Glutamatergic neuron (in vitro differentiated cells): Measurements from ENCODE around the gene UST. TPM values are rescaled to one million over a fixed set of nuclear protein-coding genes. Genes with fewer than 3 reads are reported as not detected.

ENCODE experiments used
- DNase-seq: peaks from one replicate; pipeline ENCODE4 v3.0.0; 2022
- H3K27ac Mint-ChIP-seq: one replicate; pipeline ENCODE4 v1.8.0; 2020; ENCODE audit warnings: mild to moderate bottlenecking, mixed read lengths, inconsistent platforms; ENCODE audit not compliant: unreplicated experiment
- H3K27me3 Mint-ChIP-seq: one replicate; pipeline ENCODE4 v1.8.0; 2020; ENCODE audit warnings: mild to moderate bottlenecking, moderate library complexity, mixed read lengths, inconsistent platforms; ENCODE audit not compliant: unreplicated experiment
- H3K36me3 Mint-ChIP-seq: one replicate; pipeline ENCODE4 v1.8.0; 2020; ENCODE audit warnings: mild to moderate bottlenecking, mixed read lengths, inconsistent platforms; ENCODE audit not compliant: unreplicated experiment
- H3K4me1 Mint-ChIP-seq: one replicate; pipeline ENCODE4 v1.8.0; 2020; ENCODE audit warnings: mild to moderate bottlenecking, low read depth, mixed read lengths, inconsistent platforms; ENCODE audit not compliant: unreplicated experiment
- H3K4me3 Mint-ChIP-seq: one replicate; pipeline ENCODE4 v1.8.0; 2020; ENCODE audit warnings: mild to moderate bottlenecking, mixed read lengths, inconsistent platforms; ENCODE audit not compliant: unreplicated experiment
- H3K9me3 Mint-ChIP-seq: one replicate; pipeline ENCODE4 v1.8.0; 2020; ENCODE audit warnings: mild to moderate bottlenecking, moderate library complexity, mixed read lengths, inconsistent platforms; ENCODE audit not compliant: unreplicated experiment
- total RNA-seq: library from RNA; stranded (reverse); fragmentation: NEBNext Ultra II Directional; extraction: Animal tissue kit (Norgen Biotek cat#: 25700); gene quantifications from one replicate; pipeline ENCODE4 v1.2.1, GENCODE V29; 2021; ENCODE audit not compliant: unreplicated experiment
- TF ChIP-seq, protein P1 (sequence below): fragments of 200-600 bp; sonication (generic); IDR thresholded peaks from one replicate; pipeline ENCODE4 v1.5.0; 2021; ENCODE audit not compliant: partially characterized antibody, unreplicated experiment

Gene UST
- total RNA-seq, 1 donor from 2014 or later: 11.2 TPM

DNA sequence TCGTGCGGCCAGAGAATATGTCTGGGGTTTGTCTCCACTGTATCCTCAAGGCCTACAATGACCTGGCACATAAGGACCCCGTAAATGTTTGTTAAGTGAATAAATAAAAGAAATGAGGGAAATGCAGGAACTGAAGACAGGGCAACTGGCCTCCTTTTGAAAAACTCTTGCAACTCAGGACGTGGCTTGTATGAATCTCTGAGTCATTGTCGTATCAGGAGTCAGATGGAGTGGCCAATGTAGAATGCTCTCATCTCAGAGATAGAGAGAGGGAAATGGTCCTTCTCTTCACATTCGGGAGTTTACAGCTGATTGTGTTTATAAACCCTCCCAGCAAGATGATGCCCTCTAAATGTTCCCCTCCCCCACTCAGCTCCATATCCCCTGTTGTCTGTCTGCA, 57.1 kb downstream of the UST start:
- TF ChIP-seq, protein P1, sequence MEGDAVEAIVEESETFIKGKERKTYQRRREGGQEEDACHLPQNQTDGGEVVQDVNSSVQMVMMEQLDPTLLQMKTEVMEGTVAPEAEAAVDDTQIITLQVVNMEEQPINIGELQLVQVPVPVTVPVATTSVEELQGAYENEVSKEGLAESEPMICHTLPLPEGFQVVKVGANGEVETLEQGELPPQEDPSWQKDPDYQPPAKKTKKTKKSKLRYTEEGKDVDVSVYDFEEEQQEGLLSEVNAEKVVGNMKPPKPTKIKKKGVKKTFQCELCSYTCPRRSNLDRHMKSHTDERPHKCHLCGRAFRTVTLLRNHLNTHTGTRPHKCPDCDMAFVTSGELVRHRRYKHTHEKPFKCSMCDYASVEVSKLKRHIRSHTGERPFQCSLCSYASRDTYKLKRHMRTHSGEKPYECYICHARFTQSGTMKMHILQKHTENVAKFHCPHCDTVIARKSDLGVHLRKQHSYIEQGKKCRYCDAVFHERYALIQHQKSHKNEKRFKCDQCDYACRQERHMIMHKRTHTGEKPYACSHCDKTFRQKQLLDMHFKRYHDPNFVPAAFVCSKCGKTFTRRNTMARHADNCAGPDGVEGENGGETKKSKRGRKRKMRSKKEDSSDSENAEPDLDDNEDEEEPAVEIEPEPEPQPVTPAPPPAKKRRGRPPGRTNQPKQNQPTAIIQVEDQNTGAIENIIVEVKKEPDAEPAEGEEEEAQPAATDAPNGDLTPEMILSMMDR: no peak
- H3K27me3 Mint-ChIP-seq: no peaks in the 10 kb centered on the region
- no peak for DNase-seq
- no peak overlapping the region for H3K4me3 Mint-ChIP-seq
- peaks cover 8% of the 10 kb centered on the region for H3K4me1 Mint-ChIP-seq
- H3K27ac Mint-ChIP-seq: no peak overlapping the region
- peaks cover 1% of the 10 kb centered on the region for H3K9me3 Mint-ChIP-seq
- no peaks in the 10 kb centered on the region for H3K36me3 Mint-ChIP-seq

DNA sequence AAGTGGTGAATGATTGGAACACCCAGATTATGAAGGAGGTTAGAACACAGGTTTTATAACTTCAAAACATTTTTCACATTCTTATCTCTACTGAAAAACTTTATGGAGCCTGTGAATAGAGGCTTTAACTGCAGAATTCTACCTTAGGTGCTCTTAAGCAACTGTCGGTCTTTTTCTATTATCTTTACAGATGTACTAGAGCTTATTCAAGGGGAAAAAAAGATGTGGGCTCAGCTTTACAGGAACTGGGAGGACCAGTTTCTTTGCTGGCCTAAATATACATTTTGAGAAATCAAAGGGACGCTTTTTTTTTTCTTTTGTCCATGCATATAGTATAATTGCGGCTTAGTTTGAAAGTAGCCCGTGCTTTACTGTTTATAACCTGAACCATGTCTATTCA, 58.9 kb downstream of the UST start:
- Mint-ChIP-seq H3K27ac (no peak overlapping the region), H3K4me3 (no peak overlapping the region), H3K36me3 (no peaks in the 10 kb centered on the region), H3K9me3 (peaks cover 1% of the 10 kb centered on the region), H3K27me3 (no peaks in the 10 kb centered on the region), H3K4me1 (peaks cover 14% of the 10 kb centered on the region)
- DNase-seq: no peak
- TF ChIP-seq, protein P1: no peak

DNA sequence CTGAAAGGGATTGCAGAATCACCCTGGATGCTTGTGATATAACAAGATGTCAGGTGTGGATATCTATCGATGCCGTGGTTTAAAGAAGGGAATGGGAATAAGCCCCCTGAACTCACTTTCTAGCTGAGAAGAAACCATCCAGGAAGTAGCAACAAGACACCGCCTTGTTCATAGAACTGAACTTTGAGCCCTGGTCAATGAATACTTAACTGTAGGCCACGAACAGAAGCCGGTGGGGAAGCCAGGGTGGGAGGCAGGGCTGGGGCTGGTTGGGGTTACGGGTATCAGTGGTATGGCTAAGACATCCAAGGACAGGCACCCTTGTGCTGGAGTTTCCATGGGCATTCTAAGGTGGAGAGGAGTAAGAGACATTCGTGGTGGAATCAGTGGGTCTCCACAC, 61.0 kb downstream of the UST start:
- peaks cover 4% of the 10 kb centered on the region for H3K36me3 Mint-ChIP-seq
- no peak overlapping the region for H3K27ac Mint-ChIP-seq
- TF ChIP-seq, protein P1: no peak
- H3K9me3 Mint-ChIP-seq: peaks cover 6% of the 10 kb centered on the region
- peaks cover 5% of the 10 kb centered on the region for H3K27me3 Mint-ChIP-seq
- no peak for DNase-seq
- H3K4me3 Mint-ChIP-seq: no peak overlapping the region
- peaks cover 27% of the 10 kb centered on the region for H3K4me1 Mint-ChIP-seq

DNA sequence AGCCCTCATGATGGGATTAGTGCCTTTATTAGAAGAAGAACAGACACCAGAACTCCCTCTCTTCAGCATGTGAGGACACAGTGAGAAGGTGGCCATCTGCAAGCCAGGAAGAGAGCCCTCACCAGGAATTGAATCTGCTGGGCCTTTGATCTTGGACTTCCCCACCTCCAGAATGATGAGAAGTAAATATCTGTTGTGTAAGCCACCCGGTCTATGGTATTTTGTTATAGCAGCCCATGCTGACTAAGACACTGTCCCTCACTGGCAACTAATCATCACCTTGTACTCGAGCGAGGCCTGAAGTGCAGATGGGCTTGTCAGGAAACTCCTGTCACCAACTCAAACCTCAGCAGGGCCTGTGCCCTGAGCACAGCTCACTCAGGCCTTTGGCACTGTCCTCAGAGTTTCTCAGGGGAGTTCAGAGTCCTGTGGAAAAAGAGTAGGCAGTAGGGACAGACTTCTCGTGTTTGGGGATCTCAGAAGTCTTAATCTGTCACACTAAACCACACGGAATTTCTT, 62.0 kb downstream of the UST start:
- peaks cover 4% of the 10 kb centered on the region for H3K36me3 Mint-ChIP-seq
- DNase-seq: no peak
- TF ChIP-seq, protein P1: no peak
- H3K9me3 Mint-ChIP-seq: peaks cover 6% of the 10 kb centered on the region
- no peak overlapping the region for H3K27ac Mint-ChIP-seq
- peaks cover 5% of the 10 kb centered on the region for H3K27me3 Mint-ChIP-seq
- H3K4me3 Mint-ChIP-seq: no peak overlapping the region
- H3K4me1 Mint-ChIP-seq: peaks cover 27% of the 10 kb centered on the region

DNA sequence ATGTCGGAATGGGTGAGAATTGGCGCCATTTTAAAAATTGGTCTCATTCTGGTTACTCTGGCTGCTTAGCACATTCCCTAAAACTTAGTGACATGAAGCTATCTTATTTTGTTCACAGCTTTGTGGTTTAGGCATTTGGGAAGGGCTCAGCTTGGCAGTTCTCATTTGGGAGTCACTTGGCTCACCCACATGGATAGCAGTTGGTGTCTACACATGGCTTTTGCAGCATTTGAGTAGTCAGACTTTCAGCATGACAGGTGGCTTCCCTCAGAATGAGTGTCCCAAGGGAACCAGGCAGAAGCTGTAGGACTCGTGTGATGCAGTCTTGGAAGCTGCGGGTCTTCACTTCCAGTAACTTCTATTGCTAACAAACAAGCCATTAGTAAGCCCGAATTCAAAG, 64.6 kb downstream of the UST start:
- DNase-seq: peak; percentile 43
- peaks cover 16% of the 10 kb centered on the region for H3K36me3 Mint-ChIP-seq
- peak overlapping the region; percentile 92 for H3K27ac Mint-ChIP-seq
- H3K9me3 Mint-ChIP-seq: peaks cover 5% of the 10 kb centered on the region
- TF ChIP-seq, protein P1: no peak
- peak overlapping the region; percentile 61 for H3K4me3 Mint-ChIP-seq
- peaks cover 5% of the 10 kb centered on the region for H3K27me3 Mint-ChIP-seq
- H3K4me1 Mint-ChIP-seq: peaks cover 25% of the 10 kb centered on the region
